WTC11 (cell line): ENCODE data around the gene ANO8. TPM values are rescaled to one million over a fixed set of nuclear protein-coding genes. Genes with fewer than 3 reads are reported as not detected.
A peak's percentile ranks its signal among the peaks of the same experiment; 100 is the strongest.

ENCODE experiments used
- ATAC-seq: fragments of 200-7000 bp; cut with Tn5 transposase; 2 replicates; pipeline ENCODE4 v1.10.0; 2021; ENCODE audit warnings: mild to moderate bottlenecking, moderate library complexity
- CTCF ChIA-PET: fragments of 300-600 bp; sonication (Branson Sonifier 250); formaldehyde crosslinking; loops from one replicate; lab custom pipeline; 2021; ENCODE audit warnings: antibody characterized with exemption; lab: Charles Lee
- POLR2A ChIA-PET: fragments of 350-600 bp; sonication (Branson Sonifier 250); formaldehyde crosslinking; loops from one replicate; lab custom pipeline; 2021; ENCODE audit warnings: antibody characterized with exemption; lab: Charles Lee
- DNase-seq: peaks from one replicate; pipeline ENCODE4 v3.0.0; 2021; ENCODE audit warnings: low spot score
- H3K27ac Mint-ChIP-seq: 2 replicates; pipeline ENCODE4 v1.8.0; 2021; ENCODE audit warnings: mixed read lengths
- H3K27me3 Mint-ChIP-seq: 2 replicates; pipeline ENCODE4 v1.8.0; 2021; ENCODE audit warnings: low read depth, mild to moderate bottlenecking, moderate library complexity, mixed read lengths
- H3K36me3 Mint-ChIP-seq: 2 replicates; pipeline ENCODE4 v1.8.0; 2021; ENCODE audit warnings: mixed read lengths
- H3K4me1 Mint-ChIP-seq: 2 replicates; pipeline ENCODE4 v1.8.0; 2022; ENCODE audit warnings: mixed read lengths
- H3K4me3 Mint-ChIP-seq: 2 replicates; pipeline ENCODE4 v1.8.0; 2021; ENCODE audit warnings: mild to moderate bottlenecking, moderate library complexity, mixed read lengths
- H3K9me3 Mint-ChIP-seq: 2 replicates; pipeline ENCODE4 v1.8.0; 2021; ENCODE audit warnings: mixed read lengths
- AR ChIP-seq: fragments of 250-450 bp; sonication (Bioruptor Pico); IDR thresholded peaks from 2 replicates; pipeline ENCODE4 v1.9.0; 2021; ENCODE audit warnings: mild to moderate bottlenecking
- ATF1 ChIP-seq: sonication (generic); formaldehyde crosslinking; IDR thresholded peaks from 2 replicates; pipeline ENCODE4 v1.8.1; 2023; ENCODE audit warnings: mild to moderate bottlenecking, moderate library complexity, missing genetic modification reagents
- CTCF ChIP-seq: fragments of 200-600 bp; IDR thresholded peaks from 2 replicates; pipeline ENCODE4 v1.8.0; 2022; ENCODE audit warnings: antibody characterized with exemption
- JUN ChIP-seq: sonication (generic); formaldehyde crosslinking; IDR thresholded peaks from 2 replicates; pipeline ENCODE4 v1.8.0; 2023; ENCODE audit warnings: mild to moderate bottlenecking, missing genetic modification reagents
- MXD4 ChIP-seq: fragments of 250-450 bp; sonication (Bioruptor Pico); IDR thresholded peaks from 2 replicates; pipeline ENCODE4 v1.8.0; 2021; ENCODE audit warnings: mild to moderate bottlenecking, moderate library complexity, borderline replicate concordance
- NFE2L1 ChIP-seq: sonication (generic); formaldehyde crosslinking; IDR thresholded peaks from 2 replicates; pipeline ENCODE4 v1.8.1; 2023; ENCODE audit warnings: missing genetic modification reagents
- OVOL2 ChIP-seq: fragments of 250-450 bp; sonication (Bioruptor Pico); IDR thresholded peaks from 2 replicates; pipeline ENCODE4 v1.9.0; 2021; ENCODE audit warnings: mild to moderate bottlenecking, borderline replicate concordance
- PRRX2 ChIP-seq: fragments of 250-450 bp; sonication (Bioruptor Pico); IDR thresholded peaks from 2 replicates; pipeline ENCODE4 v1.8.0; 2021; ENCODE audit warnings: mild to moderate bottlenecking
- SMAD3 ChIP-seq: sonication (generic); formaldehyde crosslinking; IDR thresholded peaks from 2 replicates; pipeline ENCODE4 v1.8.0; 2022; ENCODE audit warnings: missing genetic modification reagents, mild to moderate bottlenecking, borderline replicate concordance
- SOX15 ChIP-seq: fragments of 250-450 bp; sonication (Bioruptor Pico); IDR thresholded peaks from 2 replicates; pipeline ENCODE4 v1.9.0; 2021; ENCODE audit warnings: mild to moderate bottlenecking
- SP1 ChIP-seq: sonication (generic); formaldehyde crosslinking; conservative IDR thresholded peaks from 2 replicates; pipeline ENCODE4 v1.8.1; 2022; ENCODE audit warnings: missing genetic modification reagents
- ZNF232 ChIP-seq: sonication (generic); formaldehyde crosslinking; IDR thresholded peaks from 2 replicates; pipeline ENCODE4 v1.8.0; 2022; ENCODE audit warnings: mild to moderate bottlenecking, missing genetic modification reagents
- ZNF263 ChIP-seq: sonication (generic); formaldehyde crosslinking; IDR thresholded peaks from 2 replicates; pipeline ENCODE4 v1.8.1; 2022; ENCODE audit warnings: low read depth, mild to moderate bottlenecking, moderate library complexity, missing genetic modification reagents
- ZNF317 ChIP-seq: sonication (generic); formaldehyde crosslinking; IDR thresholded peaks from 2 replicates; pipeline ENCODE4 v1.8.1; 2023; ENCODE audit warnings: low read depth, mild to moderate bottlenecking, moderate library complexity, missing genetic modification reagents, borderline replicate concordance
- ZNF425 ChIP-seq: fragments of 250-450 bp; sonication (Bioruptor Pico); conservative IDR thresholded peaks from 2 replicates; pipeline ENCODE4 v1.9.0; 2021; ENCODE audit warnings: mild to moderate bottlenecking
- total RNA-seq: library from RNA; stranded (reverse); gene quantifications from 3 replicates; pipeline ENCODE4 v1.2.3, GENCODE V29; 2021
- TF ChIP-seq, protein P1 (sequence below): sonication (generic); formaldehyde crosslinking; IDR thresholded peaks from 2 replicates; pipeline ENCODE4 v1.8.1; 2023; ENCODE audit warnings: mild to moderate bottlenecking, missing genetic modification reagents, moderate library complexity
- TF ChIP-seq, protein P2 (sequence below): sonication (generic); formaldehyde crosslinking; IDR thresholded peaks from 2 replicates; pipeline ENCODE4 v1.8.0; 2022; ENCODE audit warnings: missing genetic modification reagents
- TF ChIP-seq, protein P3 (sequence below): fragments of 250-450 bp; sonication (Bioruptor Pico); IDR thresholded peaks from 2 replicates; pipeline ENCODE4 v1.9.0; 2021; ENCODE audit warnings: moderate library complexity, mild to moderate bottlenecking, inconsistent platforms, borderline replicate concordance
- TF ChIP-seq, protein P4 (sequence below): sonication (generic); formaldehyde crosslinking; conservative IDR thresholded peaks from 2 replicates; pipeline ENCODE4 v1.8.1; 2023; ENCODE audit warnings: mild to moderate bottlenecking, low read depth, missing genetic modification reagents, moderate library complexity

Gene ANO8
- total RNA-seq, 1 experiment from 2014 or later = 32.6 TPM

DNA sequence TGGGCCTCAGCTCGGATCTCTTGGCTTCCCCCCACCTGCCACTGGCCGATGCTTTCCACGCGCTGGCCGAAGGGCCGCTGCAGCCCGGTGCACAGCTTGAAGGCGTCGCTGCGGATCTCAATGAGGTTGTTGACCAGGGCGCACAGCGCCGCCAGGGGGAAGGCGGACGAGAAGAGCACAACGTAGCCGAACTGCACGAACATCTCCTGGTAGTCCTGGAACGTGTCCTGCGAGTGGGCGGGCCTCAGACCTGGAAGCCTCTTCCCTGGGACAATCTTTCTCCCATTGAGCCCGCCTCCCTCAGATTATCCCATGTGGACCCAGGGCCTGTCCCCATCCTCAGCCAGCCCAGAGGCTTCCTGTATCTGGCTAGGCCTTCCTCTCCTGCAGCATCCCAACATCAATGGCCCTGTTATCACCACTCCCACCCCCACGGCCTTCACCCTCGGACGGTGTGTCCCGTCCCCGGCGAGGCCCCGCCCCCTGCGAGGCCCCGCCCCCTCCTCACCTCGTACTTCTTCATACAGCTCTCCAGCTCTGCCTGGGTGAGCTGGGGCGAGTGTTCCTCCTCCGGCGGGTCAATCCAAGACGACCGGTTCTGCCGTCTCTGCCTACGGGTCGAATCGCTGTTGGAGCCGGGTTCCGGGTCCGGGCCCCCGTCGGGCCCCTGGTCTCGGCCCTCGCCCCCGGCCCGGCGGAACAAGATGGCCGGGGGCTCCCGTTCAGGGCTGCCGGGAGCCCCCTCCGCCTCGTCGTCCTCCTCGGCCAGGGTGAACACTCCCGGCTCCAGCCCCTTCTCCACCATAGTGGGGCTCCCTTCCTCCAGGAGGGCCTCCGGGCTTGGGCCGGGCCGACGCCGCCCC is 6.8 kb downstream of the ANO8 start (continued):
- TF ChIP-seq SMAD3 (CRISPR knock-in tag) (no peak), ZNF263 (CRISPR knock-in tag) (no peak), OVOL2 (CRISPR knock-in tag) (no peak), SOX15 (CRISPR knock-in tag) (no peak), ATF1 (CRISPR knock-in tag) (no peak), ZNF317 (CRISPR knock-in tag) (no peak), CTCF (0 out of 2 replicates have a peak, but pooled peaks have one; percentile 17), ZNF232 (CRISPR knock-in tag) (no peak)
- TF ChIP-seq, protein P1, sequence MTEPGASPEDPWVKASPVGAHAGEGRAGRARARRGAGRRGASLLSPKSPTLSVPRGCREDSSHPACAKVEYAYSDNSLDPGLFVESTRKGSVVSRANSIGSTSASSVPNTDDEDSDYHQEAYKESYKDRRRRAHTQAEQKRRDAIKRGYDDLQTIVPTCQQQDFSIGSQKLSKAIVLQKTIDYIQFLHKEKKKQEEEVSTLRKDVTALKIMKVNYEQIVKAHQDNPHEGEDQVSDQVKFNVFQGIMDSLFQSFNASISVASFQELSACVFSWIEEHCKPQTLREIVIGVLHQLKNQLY (CRISPR knock-in tag) = no peak
- TF ChIP-seq, protein P2, sequence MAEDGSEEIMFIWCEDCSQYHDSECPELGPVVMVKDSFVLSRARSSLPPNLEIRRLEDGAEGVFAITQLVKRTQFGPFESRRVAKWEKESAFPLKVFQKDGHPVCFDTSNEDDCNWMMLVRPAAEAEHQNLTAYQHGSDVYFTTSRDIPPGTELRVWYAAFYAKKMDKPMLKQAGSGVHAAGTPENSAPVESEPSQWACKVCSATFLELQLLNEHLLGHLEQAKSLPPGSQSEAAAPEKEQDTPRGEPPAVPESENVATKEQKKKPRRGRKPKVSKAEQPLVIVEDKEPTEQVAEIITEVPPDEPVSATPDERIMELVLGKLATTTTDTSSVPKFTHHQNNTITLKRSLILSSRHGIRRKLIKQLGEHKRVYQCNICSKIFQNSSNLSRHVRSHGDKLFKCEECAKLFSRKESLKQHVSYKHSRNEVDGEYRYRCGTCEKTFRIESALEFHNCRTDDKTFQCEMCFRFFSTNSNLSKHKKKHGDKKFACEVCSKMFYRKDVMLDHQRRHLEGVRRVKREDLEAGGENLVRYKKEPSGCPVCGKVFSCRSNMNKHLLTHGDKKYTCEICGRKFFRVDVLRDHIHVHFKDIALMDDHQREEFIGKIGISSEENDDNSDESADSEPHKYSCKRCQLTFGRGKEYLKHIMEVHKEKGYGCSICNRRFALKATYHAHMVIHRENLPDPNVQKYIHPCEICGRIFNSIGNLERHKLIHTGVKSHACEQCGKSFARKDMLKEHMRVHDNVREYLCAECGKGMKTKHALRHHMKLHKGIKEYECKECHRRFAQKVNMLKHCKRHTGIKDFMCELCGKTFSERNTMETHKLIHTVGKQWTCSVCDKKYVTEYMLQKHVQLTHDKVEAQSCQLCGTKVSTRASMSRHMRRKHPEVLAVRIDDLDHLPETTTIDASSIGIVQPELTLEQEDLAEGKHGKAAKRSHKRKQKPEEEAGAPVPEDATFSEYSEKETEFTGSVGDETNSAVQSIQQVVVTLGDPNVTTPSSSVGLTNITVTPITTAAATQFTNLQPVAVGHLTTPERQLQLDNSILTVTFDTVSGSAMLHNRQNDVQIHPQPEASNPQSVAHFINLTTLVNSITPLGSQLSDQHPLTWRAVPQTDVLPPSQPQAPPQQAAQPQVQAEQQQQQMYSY = no peak

DNA sequence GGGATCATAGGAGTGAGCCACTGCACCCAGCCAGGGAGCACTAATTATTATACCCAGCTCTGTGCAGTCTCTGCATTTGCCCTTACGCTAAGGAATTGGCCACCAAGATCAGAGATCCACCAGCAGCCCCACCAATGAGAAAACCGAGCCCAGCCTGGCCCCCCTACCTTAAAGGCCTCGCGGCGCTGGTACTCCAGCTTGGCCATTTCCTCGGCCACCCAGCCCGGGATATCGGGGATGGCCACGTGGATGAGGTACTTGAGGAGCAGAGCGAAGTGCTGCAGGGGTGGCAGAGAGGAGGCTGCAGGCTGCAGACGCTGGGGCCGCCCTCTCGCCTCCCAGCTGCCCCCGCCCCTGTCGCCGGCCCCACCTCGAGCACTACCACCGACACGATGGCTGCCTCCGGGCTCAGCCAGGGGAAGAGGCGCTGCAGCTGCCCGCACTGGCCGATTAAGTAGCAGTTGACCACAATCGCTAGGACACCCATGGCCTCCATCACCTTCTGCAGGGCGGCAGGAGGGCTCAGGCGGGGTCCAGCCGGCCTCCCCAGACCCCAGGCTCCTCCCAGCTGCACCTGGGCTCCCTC is 7.5 kb downstream of the ANO8 start:
- Mint-ChIP-seq H3K4me3 (peak overlapping the region; percentile 84), H3K9me3 (no peaks in the 10 kb centered on the region), H3K36me3 (peaks cover 9% of the 10 kb centered on the region), H3K27me3 (peaks cover 2% of the 10 kb centered on the region; the same call in 1 of the 2 replicates), H3K27ac (peak overlapping the region; percentile 98), H3K4me1 (peaks cover 16% of the 10 kb centered on the region)
- POLR2A ChIA-PET = interaction anchor here (0.5 to 1.4 kb wide), 5 partner anchors 12 to 668 kb away, joined by 3 to 11 read pairs (median 5); partner anchors contain the start of genes ABHD8, DDA1 and MRPL34
- no peak for DNase-seq
- CTCF ChIA-PET = interaction anchor here (0.6 to 3.5 kb wide), 28 partner anchors 8 to 279 kb away, joined by 3 to 35 read pairs (median 4); partner anchors contain the start of genes ANKLE1, DDA1, MRPL34 and USE1
- ATAC-seq = no peak; the same call in 1 of the 2 replicates
- TF ChIP-seq ZNF232 (CRISPR knock-in tag) (no peak), SP1 (CRISPR knock-in tag) (no peak), AR (CRISPR knock-in tag) (no peak), ZNF425 (CRISPR knock-in tag) (no peak), PRRX2 (CRISPR knock-in tag) (no peak), NFE2L1 (CRISPR knock-in tag) (peak; percentile 42; the same call in 1 of the 2 replicates), JUN (no peak), MXD4 (CRISPR knock-in tag) (no peak)
- TF ChIP-seq, protein P3, sequence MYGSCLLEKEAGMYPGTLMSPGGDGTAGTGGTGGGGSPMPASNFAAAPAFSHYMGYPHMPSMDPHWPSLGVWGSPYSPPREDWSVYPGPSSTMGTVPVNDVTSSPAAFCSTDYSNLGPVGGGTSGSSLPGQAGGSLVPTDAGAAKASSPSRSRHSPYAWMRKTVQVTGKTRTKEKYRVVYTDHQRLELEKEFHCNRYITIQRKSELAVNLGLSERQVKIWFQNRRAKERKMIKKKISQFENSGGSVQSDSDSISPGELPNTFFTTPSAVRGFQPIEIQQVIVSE (CRISPR knock-in tag) = no peak
- TF ChIP-seq, protein P4, sequence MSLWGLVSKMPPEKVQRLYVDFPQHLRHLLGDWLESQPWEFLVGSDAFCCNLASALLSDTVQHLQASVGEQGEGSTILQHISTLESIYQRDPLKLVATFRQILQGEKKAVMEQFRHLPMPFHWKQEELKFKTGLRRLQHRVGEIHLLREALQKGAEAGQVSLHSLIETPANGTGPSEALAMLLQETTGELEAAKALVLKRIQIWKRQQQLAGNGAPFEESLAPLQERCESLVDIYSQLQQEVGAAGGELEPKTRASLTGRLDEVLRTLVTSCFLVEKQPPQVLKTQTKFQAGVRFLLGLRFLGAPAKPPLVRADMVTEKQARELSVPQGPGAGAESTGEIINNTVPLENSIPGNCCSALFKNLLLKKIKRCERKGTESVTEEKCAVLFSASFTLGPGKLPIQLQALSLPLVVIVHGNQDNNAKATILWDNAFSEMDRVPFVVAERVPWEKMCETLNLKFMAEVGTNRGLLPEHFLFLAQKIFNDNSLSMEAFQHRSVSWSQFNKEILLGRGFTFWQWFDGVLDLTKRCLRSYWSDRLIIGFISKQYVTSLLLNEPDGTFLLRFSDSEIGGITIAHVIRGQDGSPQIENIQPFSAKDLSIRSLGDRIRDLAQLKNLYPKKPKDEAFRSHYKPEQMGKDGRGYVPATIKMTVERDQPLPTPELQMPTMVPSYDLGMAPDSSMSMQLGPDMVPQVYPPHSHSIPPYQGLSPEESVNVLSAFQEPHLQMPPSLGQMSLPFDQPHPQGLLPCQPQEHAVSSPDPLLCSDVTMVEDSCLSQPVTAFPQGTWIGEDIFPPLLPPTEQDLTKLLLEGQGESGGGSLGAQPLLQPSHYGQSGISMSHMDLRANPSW (CRISPR knock-in tag) = no peak
